ENCODE results near the gene CTCF.

- no peak for TF ChIP-seq REST (IDR thresholded peaks at IDR 0.05; ENCODE audit: insufficient read depth in 1 of 2, low read depth in 2 of 2, low read length in 1 of 2)
- no peak for TF ChIP-seq CTCF (IDR thresholded peaks at IDR 0.05)
Observed at GRCh38 chr16:67637625-67638024, 75.3 kb downstream of the CTCF start.

Measured in Panc1 (cell line).